ENCODE data around the gene LHFPL4. TPM values are rescaled to one million over a fixed set of nuclear protein-coding genes. Genes with fewer than 3 reads are reported as not detected.

The LHFPL4 gene
- total RNA-seq, 1 donor from 2014 or later: 1.7 TPM

- no peaks in the 10 kb centered on the region for H3K4me1 Mint-ChIP-seq (ENCODE audit: unreplicated experiment)
- H3K36me3 Mint-ChIP-seq: peaks cover 40% of the 10 kb centered on the region
- TF ChIP-seq CTCF (conservative IDR thresholded peaks at IDR 0.05): no peak
Observed at GRCh38 chr3:9448643-9449042, 105.0 kb downstream of the LHFPL4 start.

More at GRCh38 chr3:9448643-9449042, 105.0 kb downstream of the LHFPL4 start:
- no peak for DNase-seq (ENCODE audit: extremely low spot score, unreplicated experiment)
- no peaks in the 10 kb centered on the region for H3K9me3 Mint-ChIP-seq
- no peaks in the 10 kb centered on the region for H3K27me3 Mint-ChIP-seq
- H3K4me3 Mint-ChIP-seq: no peak overlapping the region
- H3K27ac Mint-ChIP-seq: no peak overlapping the region

Other genes with a start within 250 kb of the LHFPL4 start
- gene THUMPD3, start 190.8 kb downstream of the LHFPL4 start, total RNA-seq (ENCODE audit: low replicate concordance): 56.8 and 59.2 TPM in 2 replicates
- gene SETD5, start 156.2 kb downstream of the LHFPL4 start, total RNA-seq (ENCODE audit: low replicate concordance): 153 and 192 TPM in 2 replicates
- gene MTMR14, start 95.7 kb upstream of the LHFPL4 start, total RNA-seq (ENCODE audit: low replicate concordance): 30.0 and 34.7 TPM in 2 replicates
- gene CPNE9, start 150.0 kb upstream of the LHFPL4 start, total RNA-seq (ENCODE audit: low replicate concordance): 0.34 and 0.59 TPM in 2 replicates
- gene BRPF1, start 177.9 kb upstream of the LHFPL4 start, total RNA-seq (ENCODE audit: low replicate concordance): 22.6 and 28.0 TPM in 2 replicates
- gene OGG1, start 196.1 kb upstream of the LHFPL4 start, total RNA-seq (ENCODE audit: low replicate concordance): 22.8 and 40.4 TPM in 2 replicates
- 2.7 and 9.1 TPM in 2 replicates for gene CAMK1, start 216.1 kb upstream of the LHFPL4 start, total RNA-seq (ENCODE audit: low replicate concordance)
- gene TADA3, start 238.7 kb upstream of the LHFPL4 start, total RNA-seq (ENCODE audit: low replicate concordance): 48.4 and 54.3 TPM in 2 replicates
- 131 and 151 TPM in 2 replicates for gene ARPC4, start 239.3 kb upstream of the LHFPL4 start, total RNA-seq (ENCODE audit: low replicate concordance)

Data from type B pancreatic cell (in vitro differentiated cells).